GM12865 (cell line): ENCODE results near the gene IVNS1ABP.

ENCODE experiments used
- DNase-seq: peaks from one replicate; pipeline ENCODE4 v3.0.0; 2010; ENCODE audit warnings: low read depth
- H3K4me3 ChIP-seq: 2 replicates; pipeline ENCODE4 v1.5.1; 2011; ENCODE audit warnings: mild to moderate bottlenecking, low read depth, low read length, control low read depth
- CTCF ChIP-seq: IDR thresholded peaks from 2 replicates; pipeline ENCODE4 v1.5.1; 2011; ENCODE audit warnings: low read length, control low read depth, low read depth, inconsistent platforms; ENCODE audit not compliant: insufficient read depth; ENCODE audit errors: missing control alignments

IVNS1ABP gene

GRCh38 chr1:185295091-185295490 is 22.0 kb downstream of the IVNS1ABP start:
- H3K4me3 ChIP-seq, result no peak overlapping the region
- TF ChIP-seq CTCF, result no peak
- no peak for DNase-seq

- H3K4me3 ChIP-seq, result no peak overlapping the region
- TF ChIP-seq CTCF, result no peak
- DNase-seq, result no peak
Measured at GRCh38 chr1:185293967-185294542, 23.0 kb downstream of the IVNS1ABP start.

- DNase-seq, result no peak
- TF ChIP-seq CTCF, result no peak
- H3K4me3 ChIP-seq, result no peak overlapping the region
Measured at GRCh38 chr1:185292237-185292636, 24.8 kb downstream of the IVNS1ABP start.

GRCh38 chr1:185291652-185292051 is 25.4 kb downstream of the IVNS1ABP start:
- DNase-seq, result no peak
- TF ChIP-seq CTCF, result no peak
- H3K4me3 ChIP-seq, result no peak overlapping the region

GRCh38 chr1:185291159-185291558 is 25.9 kb downstream of the IVNS1ABP start:
- no peak for DNase-seq
- H3K4me3 ChIP-seq, result no peak overlapping the region
- TF ChIP-seq CTCF, result no peak

GRCh38 chr1:185289880-185290279 is 27.2 kb downstream of the IVNS1ABP start:
- TF ChIP-seq CTCF, result no peak
- no peak overlapping the region for H3K4me3 ChIP-seq
- DNase-seq, result no peak

GRCh38 chr1:185288435-185288834 is 28.6 kb downstream of the IVNS1ABP start:
- no peak for TF ChIP-seq CTCF
- no peak for DNase-seq
- H3K4me3 ChIP-seq, result no peak overlapping the region
